Measurements from ENCODE around the gene METTL14.

Gene METTL14

GRCh38 chr4:118756958-118757357 is 71.8 kb downstream of the METTL14 start:
- H3K27me3 ChIP-seq (replicated peaks; ENCODE audit: insufficient read depth, low read length): no peaks in the 10 kb centered on the region
- TF ChIP-seq, protein P1, sequence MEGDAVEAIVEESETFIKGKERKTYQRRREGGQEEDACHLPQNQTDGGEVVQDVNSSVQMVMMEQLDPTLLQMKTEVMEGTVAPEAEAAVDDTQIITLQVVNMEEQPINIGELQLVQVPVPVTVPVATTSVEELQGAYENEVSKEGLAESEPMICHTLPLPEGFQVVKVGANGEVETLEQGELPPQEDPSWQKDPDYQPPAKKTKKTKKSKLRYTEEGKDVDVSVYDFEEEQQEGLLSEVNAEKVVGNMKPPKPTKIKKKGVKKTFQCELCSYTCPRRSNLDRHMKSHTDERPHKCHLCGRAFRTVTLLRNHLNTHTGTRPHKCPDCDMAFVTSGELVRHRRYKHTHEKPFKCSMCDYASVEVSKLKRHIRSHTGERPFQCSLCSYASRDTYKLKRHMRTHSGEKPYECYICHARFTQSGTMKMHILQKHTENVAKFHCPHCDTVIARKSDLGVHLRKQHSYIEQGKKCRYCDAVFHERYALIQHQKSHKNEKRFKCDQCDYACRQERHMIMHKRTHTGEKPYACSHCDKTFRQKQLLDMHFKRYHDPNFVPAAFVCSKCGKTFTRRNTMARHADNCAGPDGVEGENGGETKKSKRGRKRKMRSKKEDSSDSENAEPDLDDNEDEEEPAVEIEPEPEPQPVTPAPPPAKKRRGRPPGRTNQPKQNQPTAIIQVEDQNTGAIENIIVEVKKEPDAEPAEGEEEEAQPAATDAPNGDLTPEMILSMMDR (IDR thresholded peaks at IDR 0.05; ENCODE audit: low read length): no peak
- TF ChIP-seq EZH2 (optimal IDR thresholded peaks at IDR 0.05; ENCODE audit: low read depth, low read length) (no peak), EZH2phosphoT487 (IDR thresholded peaks at IDR 0.05; ENCODE audit: low read length) (no peak)

GRCh38 chr4:118757761-118758251 is 72.6 kb downstream of the METTL14 start:
- H2AFZ ChIP-seq (ENCODE audit: low read length): no peak overlapping the region
- H3F3A ChIP-seq (ENCODE audit: insufficient read depth, low read length): peaks cover 28% of the 10 kb centered on the region
- H4K20me1 ChIP-seq (ENCODE audit: insufficient read depth, low read length): no peaks in the 10 kb centered on the region
- no peak overlapping the region for H3K9ac ChIP-seq (ENCODE audit: low read length)
- H3K4me1 ChIP-seq (ENCODE audit: low read length): peaks cover 31% of the 10 kb centered on the region
- no peaks in the 10 kb centered on the region for H3K9me2 ChIP-seq (replicated peaks; ENCODE audit: insufficient read depth, low read length)
- H3K4me2 ChIP-seq (ENCODE audit: low read depth, low read length): no peak overlapping the region
- H3K9me3 ChIP-seq (replicated peaks; ENCODE audit: insufficient read depth, low read length): no peaks in the 10 kb centered on the region
- TF ChIP-seq, protein P1 (IDR thresholded peaks at IDR 0.05; ENCODE audit: low read length): no peak
- TF ChIP-seq EZH2phosphoT487 (IDR thresholded peaks at IDR 0.05; ENCODE audit: low read length) (no peak), EZH2 (optimal IDR thresholded peaks at IDR 0.05; ENCODE audit: low read depth, low read length) (no peak)
- H3K79me2 ChIP-seq (ENCODE audit: low read length): peaks cover 28% of the 10 kb centered on the region
- H3K36me3 ChIP-seq (replicated peaks; ENCODE audit: insufficient read depth, low read length): 0 out of 2 replicates have a peak, but pooled peaks cover 11% of the 10 kb centered on the region
- H3K27ac ChIP-seq (ENCODE audit: low read length): no peak overlapping the region
- no peaks in the 10 kb centered on the region for H3K27me3 ChIP-seq (replicated peaks; ENCODE audit: insufficient read depth, low read length)
- DNase-seq: no peak
- H3K4me3 ChIP-seq (ENCODE audit: low read length): no peak overlapping the region

More at GRCh38 chr4:118756958-118757357, 71.8 kb downstream of the METTL14 start:
- Histone ChIP-seq H3K36me3 (replicated peaks; ENCODE audit: insufficient read depth, low read length) (peaks cover 11% of the 10 kb centered on the region; the same call in 1 of the 2 replicates), H3K4me1 (ENCODE audit: low read length) (peaks cover 27% of the 10 kb centered on the region), H3K9ac (ENCODE audit: low read length) (no peak overlapping the region), H3K4me2 (ENCODE audit: low read depth, low read length) (no peak overlapping the region), H3F3A (ENCODE audit: insufficient read depth, low read length) (peaks cover 24% of the 10 kb centered on the region), H4K20me1 (ENCODE audit: insufficient read depth, low read length) (no peaks in the 10 kb centered on the region), H3K9me3 (replicated peaks; ENCODE audit: insufficient read depth, low read length) (no peaks in the 10 kb centered on the region), H2AFZ (ENCODE audit: low read length) (no peak overlapping the region), H3K4me3 (ENCODE audit: low read length) (no peak overlapping the region), H3K9me2 (replicated peaks; ENCODE audit: insufficient read depth, low read length) (no peaks in the 10 kb centered on the region), H3K79me2 (ENCODE audit: low read length) (peaks cover 28% of the 10 kb centered on the region), H3K27ac (ENCODE audit: low read length) (no peak overlapping the region)
- no peak for DNase-seq

DNA sequence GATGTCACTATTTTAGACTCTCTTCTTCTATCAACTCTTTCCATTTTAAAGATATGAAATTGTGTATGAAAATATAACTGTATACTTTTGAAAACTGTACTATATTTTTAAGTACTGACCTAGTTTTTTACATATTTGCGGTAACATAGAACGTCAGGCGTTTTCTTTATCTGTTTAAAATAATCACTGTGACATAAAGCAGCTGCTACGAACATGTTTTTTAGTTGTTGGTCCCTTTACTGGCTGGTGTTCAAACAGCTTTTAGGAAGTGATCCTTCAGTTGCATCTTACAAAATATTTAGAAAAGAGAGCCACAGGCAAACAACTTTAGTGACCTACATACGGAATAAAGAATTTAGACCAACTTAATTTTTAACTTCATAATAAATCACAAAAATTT is 73.1 kb downstream of the METTL14 start:
- no peak overlapping the region for H2AFZ ChIP-seq (ENCODE audit: low read length)
- peaks cover 28% of the 10 kb centered on the region for H3K79me2 ChIP-seq (ENCODE audit: low read length)
- H3K4me1 ChIP-seq (ENCODE audit: low read length): peaks cover 31% of the 10 kb centered on the region
- DNase-seq: no peak
- H3K27ac ChIP-seq (ENCODE audit: low read length): no peak overlapping the region
- 0 out of 2 replicates have a peak, but pooled peaks cover 11% of the 10 kb centered on the region for H3K36me3 ChIP-seq (replicated peaks; ENCODE audit: insufficient read depth, low read length)
- H3K27me3 ChIP-seq (replicated peaks; ENCODE audit: insufficient read depth, low read length): no peaks in the 10 kb centered on the region
- peaks cover 28% of the 10 kb centered on the region for H3F3A ChIP-seq (ENCODE audit: insufficient read depth, low read length)
- H3K4me2 ChIP-seq (ENCODE audit: low read depth, low read length): no peak overlapping the region
- H3K9me3 ChIP-seq (replicated peaks; ENCODE audit: insufficient read depth, low read length): no peaks in the 10 kb centered on the region
- no peak overlapping the region for H3K9ac ChIP-seq (ENCODE audit: low read length)
- H4K20me1 ChIP-seq (ENCODE audit: insufficient read depth, low read length): no peaks in the 10 kb centered on the region
- no peaks in the 10 kb centered on the region for H3K9me2 ChIP-seq (replicated peaks; ENCODE audit: insufficient read depth, low read length)
- H3K4me3 ChIP-seq (ENCODE audit: low read length): no peak overlapping the region
- TF ChIP-seq EZH2phosphoT487 (IDR thresholded peaks at IDR 0.05; ENCODE audit: low read length) (no peak), EZH2 (optimal IDR thresholded peaks at IDR 0.05; ENCODE audit: low read depth, low read length) (no peak)
- TF ChIP-seq, protein P1 (IDR thresholded peaks at IDR 0.05; ENCODE audit: low read length): no peak

All from MM.1S (cell line).